Neural cell (in vitro differentiated cells): ENCODE results near the gene GNG14. TPM values are rescaled to one million over a fixed set of nuclear protein-coding genes. Genes with fewer than 3 reads are reported as not detected.
A peak's percentile ranks its signal among the peaks of the same experiment; 100 is the strongest.

Experiments used
- H2AFZ ChIP-seq: fragments of 200-600, 300-800 bp; sonication (generic), shearing (Covaris generic); 2 replicates; pipeline ENCODE4 v1.6.0; 2014; ENCODE audit warnings: low read depth, mild to moderate bottlenecking, antibody characterized with exemption, low read length, moderate library complexity
- H3F3A ChIP-seq: fragments of 200-600 bp; shearing (Covaris generic); 2 replicates; pipeline ENCODE4 v1.6.1; 2016; ENCODE audit warnings: mild to moderate bottlenecking, moderate library complexity, mixed read lengths, antibody characterized with exemption, low read length; ENCODE audit not compliant: insufficient read depth, poor library complexity, severe bottlenecking
- H3K27ac ChIP-seq: fragments of 200-600, 300-800 bp; sonication (generic), shearing (Covaris generic); 2 replicates; pipeline ENCODE4 v1.5.1; 2014; ENCODE audit warnings: mild to moderate bottlenecking, low read length, moderate library complexity
- H3K27me3 ChIP-seq: fragments of 300-800, 200-600 bp; sonication (generic), shearing (Covaris generic); 2 replicates; pipeline ENCODE4 v1.6.0; 2014; ENCODE audit warnings: mild to moderate bottlenecking, low read depth, low read length, moderate library complexity; ENCODE audit not compliant: insufficient read depth
- H3K36me3 ChIP-seq: fragments of 300-800, 200-600 bp; sonication (generic), shearing (Covaris generic); 2 replicates; pipeline ENCODE4 v1.5.1; 2014; ENCODE audit warnings: mild to moderate bottlenecking, antibody characterized with exemption, low read length, moderate library complexity; ENCODE audit not compliant: insufficient read depth
- H3K4me2 ChIP-seq: fragments of 300-800, 200-600 bp; sonication (generic), shearing (Covaris generic); 2 replicates; pipeline ENCODE4 v1.6.0; 2014; ENCODE audit warnings: mild to moderate bottlenecking, low read length
- H3K4me3 ChIP-seq: fragments of 300-800, 200-600 bp; sonication (generic), shearing (Covaris generic); 2 replicates; pipeline ENCODE4 v1.5.1; 2014; ENCODE audit warnings: mild to moderate bottlenecking, low read length, moderate library complexity
- H3K79me2 ChIP-seq: fragments of 200-600 bp; shearing (Covaris generic); replicated peaks from 2 replicates; pipeline ENCODE4 v1.6.0; 2014; ENCODE audit warnings: mild to moderate bottlenecking, low read length, moderate library complexity; ENCODE audit not compliant: insufficient read depth
- H3K9ac ChIP-seq: fragments of 300-800, 200-600 bp; sonication (generic), shearing (Covaris generic); 2 replicates; pipeline ENCODE4 v1.6.1; 2016; ENCODE audit warnings: mild to moderate bottlenecking, low read length, mixed read lengths
- H3K9me2 ChIP-seq: fragments of 200-600 bp; shearing (Covaris generic); 2 replicates; pipeline ENCODE4 v1.6.1; 2016; ENCODE audit warnings: mild to moderate bottlenecking, low read length, mixed read lengths; ENCODE audit not compliant: insufficient read depth
- H3K9me3 ChIP-seq: fragments of 200-600, 300-800 bp; sonication (generic), shearing (Covaris generic); 2 replicates; pipeline ENCODE4 v1.6.1; 2016; ENCODE audit warnings: mild to moderate bottlenecking, mixed run types, low read length, moderate library complexity, mixed read lengths
- H4K20me1 ChIP-seq: fragments of 200-600 bp; shearing (Covaris generic); 2 replicates; pipeline ENCODE4 v1.6.1; 2016; ENCODE audit warnings: mild to moderate bottlenecking, mixed run types; ENCODE audit not compliant: insufficient read depth
- EP300 ChIP-seq: fragments of 450-650 bp; conservative IDR thresholded peaks from 2 replicates; pipeline ENCODE4 v1.6.1; 2014; ENCODE audit warnings: antibody characterized with exemption, mild to moderate bottlenecking, moderate library complexity; ENCODE audit not compliant: poor library complexity, severe bottlenecking
- EZH2 ChIP-seq: fragments of 200-600, 300-800 bp; shearing (Covaris generic), sonication (generic); IDR thresholded peaks from 2 replicates; pipeline ENCODE4 v1.6.1; 2014; ENCODE audit warnings: antibody characterized with exemption, low read length, borderline replicate concordance, mild to moderate bottlenecking; ENCODE audit not compliant: insufficient read depth, poor library complexity, severe bottlenecking
- MXI1 ChIP-seq: fragments of 450-650 bp; conservative IDR thresholded peaks from 2 replicates; pipeline ENCODE4 v1.6.1; 2014; ENCODE audit warnings: antibody characterized with exemption, mild to moderate bottlenecking; ENCODE audit not compliant: poor library complexity, severe bottlenecking
- POLR2AphosphoS5 ChIP-seq: IDR thresholded peaks from 2 replicates; pipeline ENCODE4 v1.6.1; 2012
- RAD21 ChIP-seq: fragments of 450-650 bp; conservative IDR thresholded peaks from 2 replicates; pipeline ENCODE4 v1.6.1; 2014; ENCODE audit warnings: antibody characterized with exemption, mild to moderate bottlenecking, moderate library complexity
- SMC3 ChIP-seq: fragments of 450-650 bp; conservative IDR thresholded peaks from 2 replicates; pipeline ENCODE4 v1.6.1; 2014; ENCODE audit warnings: antibody characterized with exemption, mild to moderate bottlenecking, moderate library complexity; ENCODE audit not compliant: poor library complexity
- TAF1 ChIP-seq: IDR thresholded peaks from 2 replicates; pipeline ENCODE4 v1.6.1; 2012; ENCODE audit warnings: low read depth
- polyA plus RNA-seq: library from polyadenylated mRNA; depleted of rRNA; stranded (reverse); fragments of >200 nt; gene quantifications from 2 replicates; pipeline ENCODE4 v1.2.3, GENCODE V29; 2014
- TF ChIP-seq, protein P1 (sequence below): fragments of 450-650 bp; IDR thresholded peaks from 2 replicates; pipeline ENCODE4 v1.5.1; 2014; ENCODE audit warnings: antibody characterized with exemption, mild to moderate bottlenecking, moderate library complexity; ENCODE audit not compliant: poor library complexity, severe bottlenecking
- TF ChIP-seq, protein P2 (sequence below): IDR thresholded peaks from 2 replicates; pipeline ENCODE4 v1.6.1; 2012; ENCODE audit warnings: borderline replicate concordance

Gene GNG14
- polyA plus RNA-seq, 1 donor from 2014 or later = not detected

DNA sequence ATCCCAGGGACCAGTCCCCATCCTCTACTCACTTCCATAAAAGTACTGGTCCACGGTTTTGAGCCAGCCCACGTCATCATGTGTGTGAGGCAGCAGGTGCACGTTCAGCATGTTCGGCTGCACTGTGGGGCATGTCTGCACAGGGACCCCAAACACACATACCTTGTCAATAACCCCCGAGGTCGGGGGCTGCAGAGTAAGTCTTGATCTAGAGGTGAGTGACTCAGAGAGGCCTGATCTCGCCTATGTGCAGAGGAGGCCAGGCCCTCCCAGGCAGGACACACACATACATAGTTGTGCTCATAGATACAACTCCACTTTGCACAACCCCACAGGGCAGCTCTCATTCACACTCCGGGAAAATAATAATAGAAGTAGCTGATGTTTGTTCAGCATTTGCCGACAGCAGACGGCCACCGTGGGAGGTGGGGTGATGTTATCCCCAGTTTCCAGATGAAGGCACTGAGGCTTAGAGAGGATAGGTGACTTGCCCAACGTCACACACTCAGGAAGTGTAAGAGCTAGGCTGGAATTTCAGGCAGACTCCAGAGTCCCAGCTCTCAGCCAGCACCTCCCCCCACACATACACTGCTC is 22.0 kb upstream of the GNG14 start:
- H3K9ac ChIP-seq = peak overlapping the region; percentile 81
- peak overlapping the region; percentile 78 for H3K4me2 ChIP-seq
- H3K27me3 ChIP-seq = no peaks in the 10 kb centered on the region
- no peaks in the 10 kb centered on the region for H4K20me1 ChIP-seq
- no peaks in the 10 kb centered on the region for H3K36me3 ChIP-seq
- H3K9me2 ChIP-seq = no peaks in the 10 kb centered on the region
- H2AFZ ChIP-seq = peak overlapping the region; percentile 75
- no peak overlapping the region for H3K27ac ChIP-seq
- H3K4me3 ChIP-seq = peak overlapping the region; percentile 87
- H3K79me2 ChIP-seq = peaks cover 29% of the 10 kb centered on the region
- H3K9me3 ChIP-seq = no peaks in the 10 kb centered on the region
- TF ChIP-seq RAD21 = no peak
- TF ChIP-seq, protein P1, sequence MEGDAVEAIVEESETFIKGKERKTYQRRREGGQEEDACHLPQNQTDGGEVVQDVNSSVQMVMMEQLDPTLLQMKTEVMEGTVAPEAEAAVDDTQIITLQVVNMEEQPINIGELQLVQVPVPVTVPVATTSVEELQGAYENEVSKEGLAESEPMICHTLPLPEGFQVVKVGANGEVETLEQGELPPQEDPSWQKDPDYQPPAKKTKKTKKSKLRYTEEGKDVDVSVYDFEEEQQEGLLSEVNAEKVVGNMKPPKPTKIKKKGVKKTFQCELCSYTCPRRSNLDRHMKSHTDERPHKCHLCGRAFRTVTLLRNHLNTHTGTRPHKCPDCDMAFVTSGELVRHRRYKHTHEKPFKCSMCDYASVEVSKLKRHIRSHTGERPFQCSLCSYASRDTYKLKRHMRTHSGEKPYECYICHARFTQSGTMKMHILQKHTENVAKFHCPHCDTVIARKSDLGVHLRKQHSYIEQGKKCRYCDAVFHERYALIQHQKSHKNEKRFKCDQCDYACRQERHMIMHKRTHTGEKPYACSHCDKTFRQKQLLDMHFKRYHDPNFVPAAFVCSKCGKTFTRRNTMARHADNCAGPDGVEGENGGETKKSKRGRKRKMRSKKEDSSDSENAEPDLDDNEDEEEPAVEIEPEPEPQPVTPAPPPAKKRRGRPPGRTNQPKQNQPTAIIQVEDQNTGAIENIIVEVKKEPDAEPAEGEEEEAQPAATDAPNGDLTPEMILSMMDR = no peak
- no peak for TF ChIP-seq EP300
- TF ChIP-seq EZH2 = no peak
- TF ChIP-seq SMC3 = no peak
- H3F3A ChIP-seq = no peaks in the 10 kb centered on the region

DNA sequence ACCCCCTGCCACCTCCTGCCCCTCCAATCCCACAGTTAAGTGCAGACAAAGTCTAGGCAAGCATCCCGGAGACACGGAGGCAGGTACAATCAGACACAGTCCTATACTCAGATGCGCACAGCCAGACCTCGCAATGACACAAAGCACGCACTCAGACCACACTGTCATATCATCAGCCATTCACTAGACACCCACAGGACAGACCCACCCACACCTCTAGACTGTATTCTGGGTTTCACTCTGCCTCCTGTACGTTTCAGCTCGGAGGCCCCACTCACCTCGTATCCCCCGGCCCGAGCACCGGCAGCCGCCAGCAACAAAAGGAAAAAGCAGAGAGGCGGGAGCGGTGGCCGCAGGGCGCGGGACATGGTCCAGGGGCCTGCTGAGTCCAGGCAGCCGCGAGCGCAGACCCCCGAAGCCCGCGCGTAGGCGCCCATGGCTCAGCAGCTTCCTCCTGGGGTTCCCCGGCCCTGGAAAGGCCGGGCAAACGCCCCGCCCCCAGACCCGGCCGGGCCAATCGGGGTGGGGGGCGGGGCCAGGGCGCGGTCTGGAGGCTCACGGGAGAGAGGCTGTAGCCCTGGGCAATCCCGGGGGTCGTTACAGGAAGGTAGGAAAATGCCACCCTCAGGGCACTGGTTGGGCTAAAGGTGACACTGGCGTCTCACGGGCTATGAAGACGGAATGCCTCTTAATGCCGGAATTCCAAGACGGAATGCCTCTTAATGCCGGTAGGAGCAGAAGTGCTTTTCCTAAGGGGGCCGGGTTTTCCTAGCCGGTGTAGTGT is 21.3 kb upstream of the GNG14 start, which contains the start of the genes MAN2B1 and WDR83:
Gene MAN2B1 (minus strand): TSS at position 478 of the 784 bp plus-strand sequence. CDS start 41 bp downstream, at position 437.
Gene WDR83 (plus strand): TSS at position 543 of the 784 bp plus-strand sequence. CDS start 2,984 bp downstream, outside the sequence.
- H2AFZ ChIP-seq = peak within 1 kb of the TSS; percentile 75

More for the DNA sequence above, 21.3 kb upstream of the GNG14 start, which contains the start of the genes MAN2B1 and WDR83:
- no peaks in the 10 kb centered on the region for H4K20me1 ChIP-seq
- H3K9me3 ChIP-seq = no peaks in the 10 kb centered on the region
- H3K4me2 ChIP-seq = peak within 1 kb of the TSS; percentile 78
- H3K36me3 ChIP-seq = no peaks in the 10 kb centered on the region
- peaks cover 29% of the 10 kb centered on the region for H3K79me2 ChIP-seq
- H3K4me3 ChIP-seq = peak within 1 kb of the TSS; percentile 87
- no peaks in the 10 kb centered on the region for H3K27me3 ChIP-seq
- H3K9ac ChIP-seq = peak within 1 kb of the TSS; percentile 81
- peak within 1 kb of the TSS; percentile 45 for H3K27ac ChIP-seq
- peak; percentile 52 for TF ChIP-seq POLR2AphosphoS5
- no peak for TF ChIP-seq EZH2
- peak; percentile 38 for TF ChIP-seq RAD21
- no peak for TF ChIP-seq EP300
- peak; percentile 59 for TF ChIP-seq SMC3
- TF ChIP-seq TAF1 = no peak
- TF ChIP-seq, protein P2, sequence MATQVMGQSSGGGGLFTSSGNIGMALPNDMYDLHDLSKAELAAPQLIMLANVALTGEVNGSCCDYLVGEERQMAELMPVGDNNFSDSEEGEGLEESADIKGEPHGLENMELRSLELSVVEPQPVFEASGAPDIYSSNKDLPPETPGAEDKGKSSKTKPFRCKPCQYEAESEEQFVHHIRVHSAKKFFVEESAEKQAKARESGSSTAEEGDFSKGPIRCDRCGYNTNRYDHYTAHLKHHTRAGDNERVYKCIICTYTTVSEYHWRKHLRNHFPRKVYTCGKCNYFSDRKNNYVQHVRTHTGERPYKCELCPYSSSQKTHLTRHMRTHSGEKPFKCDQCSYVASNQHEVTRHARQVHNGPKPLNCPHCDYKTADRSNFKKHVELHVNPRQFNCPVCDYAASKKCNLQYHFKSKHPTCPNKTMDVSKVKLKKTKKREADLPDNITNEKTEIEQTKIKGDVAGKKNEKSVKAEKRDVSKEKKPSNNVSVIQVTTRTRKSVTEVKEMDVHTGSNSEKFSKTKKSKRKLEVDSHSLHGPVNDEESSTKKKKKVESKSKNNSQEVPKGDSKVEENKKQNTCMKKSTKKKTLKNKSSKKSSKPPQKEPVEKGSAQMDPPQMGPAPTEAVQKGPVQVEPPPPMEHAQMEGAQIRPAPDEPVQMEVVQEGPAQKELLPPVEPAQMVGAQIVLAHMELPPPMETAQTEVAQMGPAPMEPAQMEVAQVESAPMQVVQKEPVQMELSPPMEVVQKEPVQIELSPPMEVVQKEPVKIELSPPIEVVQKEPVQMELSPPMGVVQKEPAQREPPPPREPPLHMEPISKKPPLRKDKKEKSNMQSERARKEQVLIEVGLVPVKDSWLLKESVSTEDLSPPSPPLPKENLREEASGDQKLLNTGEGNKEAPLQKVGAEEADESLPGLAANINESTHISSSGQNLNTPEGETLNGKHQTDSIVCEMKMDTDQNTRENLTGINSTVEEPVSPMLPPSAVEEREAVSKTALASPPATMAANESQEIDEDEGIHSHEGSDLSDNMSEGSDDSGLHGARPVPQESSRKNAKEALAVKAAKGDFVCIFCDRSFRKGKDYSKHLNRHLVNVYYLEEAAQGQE = peak; percentile 52
- TF ChIP-seq MXI1 = peak; percentile 55
- TF ChIP-seq, protein P1 = no peak
- H3K9me2 ChIP-seq = no peaks in the 10 kb centered on the region
- H3F3A ChIP-seq = no peaks in the 10 kb centered on the region
